Heart right ventricle (tissue), 16 donors: ENCODE data around the gene AUP1. TPM values are rescaled to one million over a fixed set of nuclear protein-coding genes. Genes with fewer than 3 reads are reported as not detected.

Experiments
- ATAC-seq, 8 donors: fragments of 200-7000 bp; cut with Tn5 transposase; one replicate each; pipeline ENCODE4 v1.9.1; 2020; ENCODE audit warnings: mild to moderate bottlenecking in 8 of 8, moderate library complexity in 8 of 8, moderate number of reproducible peaks in 1 of 8
- DNase-seq, 2 donors: peaks; one replicate each; pipeline ENCODE4 v3.0.0-alpha.2; 2020
- H3K27ac ChIP-seq, 10 donors: fragments of 200-600 bp; sonication (generic) in 2 of 10; one replicate each; pipeline versions ENCODE4 v1.5.0 to v1.8.0; 2020 to 2022; ENCODE audit warnings: mild to moderate bottlenecking in 3 of 10
- H3K27me3 ChIP-seq, 7 donors: fragments of 200-600 bp; one replicate each; pipeline ENCODE4 v1.8.0; 2021 to 2022; ENCODE audit warnings: mild to moderate bottlenecking in 2 of 7
- H3K36me3 ChIP-seq, 9 donors: fragments of 200-600 bp; sonication (generic) in 1 of 9; one replicate each; pipeline versions ENCODE4 v1.5.0 to v1.8.0; 2020 to 2022; ENCODE audit warnings: mild to moderate bottlenecking in 2 of 9
- H3K4me1 ChIP-seq, 9 donors: fragments of 200-600 bp; sonication (generic) in 1 of 9; one replicate each; pipeline versions ENCODE4 v1.5.0 to v1.8.0; 2020 to 2022; ENCODE audit warnings: mild to moderate bottlenecking in 4 of 9
- H3K4me3 ChIP-seq, 10 donors: fragments of 200-600 bp; sonication (generic) in 2 of 10; one replicate each; pipeline versions ENCODE4 v1.5.0 to v1.8.0; 2020 to 2022; ENCODE audit warnings: mild to moderate bottlenecking in 7 of 10, moderate library complexity in 2 of 10
- H3K9me3 ChIP-seq, 11 donors: fragments of 200-600 bp in 10 of 11; sonication (generic) in 2 of 11; one replicate each; pipeline versions ENCODE4 v1.5.0 to v1.8.0; 2013 to 2022; ENCODE audit warnings: mild to moderate bottlenecking in 2 of 11, control low read depth in 1 of 11, moderate library complexity in 1 of 11
- WGBS, 2 donors: extraction: QIAGEN DNeasy Blood & Tissue Kit; methylation state at CpG; one replicate each; pipeline ENCODE4 v1.1.7; 2013; ENCODE audit warnings: inconsistent platforms in 1 of 2; 5-methylcytosine and 5-hydroxymethylcytosine counted together
- intact Hi-C, 10 donors: fragments of 100-400 bp; cut with DNase I; formaldehyde crosslinking; loops; one replicate each; pipeline versions ENCODE4 v1.11.1 to v1.14.2; 2022
- polyA plus RNA-seq, 2 donors: library from polyadenylated mRNA; stranded (reverse); fragments of 200-250 nt; gene quantifications; one replicate each; pipeline ENCODE4 v1.2.3, GENCODE V29; 2013
- total RNA-seq, 10 donors: library from RNA; stranded (reverse); fragmentation: NEBNext Ultra II Directional in 3 of 10; extraction: Animal tissue kit (Norgen Biotek cat#: 25700) in 3 of 10; gene quantifications; one replicate each; pipeline versions ENCODE4 v1.2.1 to v1.2.4, GENCODE V29; 2021 to 2023
- TF ChIP-seq, protein P1 (sequence below), 9 donors: fragments of 200-600 bp; sonication (generic) in 2 of 9; IDR thresholded peaks; one replicate each; pipeline versions ENCODE4 v1.5.0 to v1.8.0; 2021 to 2022; ENCODE audit warnings: antibody characterized with exemption in 9 of 9, mild to moderate bottlenecking in 5 of 9, moderate library complexity in 1 of 9
- donor health status: Arrhythmogenic right ventricular cardiomyopathy.
- donor health status: ischemic (EF 13 %, LVEDD 7.1; RV severe dilation, severe dysfunction).
- donor health status: healthy with polysubstance abuse.
- donor health status: DM: no; HTN: yes; CAD: no.
- donor health status: DM: no; HTN: no; CAD: no.
- donor health status: ischemic (EF 25% LVEDD 6.9; RV normal size, moderate dysfunction).
- donor health status: ischemic (EF 25% LVEDD 5.7; RV mildly dilated, moderate dysfunction).
- donor health status: healthy.
- donor health status: DM: yes; HTN: yes; CAD: no.
- donor health status: Ischemic cardiomyopathy.
- donor health status: ischemic (EF 35%, LVEDD 5.7; RV mildly dilated, moderate dysfunction).
- donor health status: nonischemic (EF 11% LVEDD 7.7; RV severe dilation, severe dysfunction).
- donor health status: DM: yes; HTN: yes; CAD: no.
- donor health status: PGD.
- donor health status: ischemic (EF 29% LVEDD 5.4; RV normal size, mild dysfunction).
- donor health status: nonischemic (EF 23%, LVEDD 6.1; RV moderate dilation, normal function).

Gene AUP1
- total and polyA plus RNA-seq, 12 donors: 31.4 to 163 (median 42.9) TPM

DNA sequence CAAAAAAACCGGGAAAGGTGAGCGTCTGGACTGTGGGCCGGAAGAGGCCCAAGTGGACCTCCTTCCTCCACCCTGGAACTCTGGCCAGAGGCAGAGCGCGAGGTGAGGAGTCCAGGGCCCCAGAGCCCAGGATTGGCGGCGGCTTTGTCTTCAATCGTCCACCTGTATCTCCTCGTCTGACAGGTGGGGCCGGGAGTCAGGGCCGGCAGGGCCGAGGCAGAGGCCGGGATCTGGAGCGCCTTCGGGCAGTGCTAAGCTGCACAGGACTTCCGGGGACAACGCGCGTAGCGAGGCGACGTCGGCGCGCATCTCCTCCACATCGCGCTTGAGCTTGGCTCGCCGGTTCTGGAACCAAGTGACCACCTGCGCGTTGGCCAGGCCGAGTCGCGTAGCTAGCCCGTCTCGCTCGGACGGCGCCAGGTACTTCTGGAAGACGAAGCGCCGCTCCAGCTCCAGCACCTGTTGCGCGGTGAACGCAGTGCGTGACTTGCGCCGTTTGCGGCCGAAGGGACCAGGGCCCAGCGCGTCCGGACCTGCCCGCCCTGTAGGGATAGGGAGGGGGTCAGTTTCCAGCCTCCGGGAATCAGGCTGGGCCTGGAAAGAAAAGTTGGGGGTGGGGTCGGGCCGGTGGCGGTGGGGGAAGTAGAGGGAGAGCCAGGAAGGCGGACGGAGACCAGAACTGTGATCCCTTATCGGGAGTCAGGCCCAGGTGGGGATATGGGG, 31.6 kb downstream of the AUP1 start:
- TF ChIP-seq, protein P1, sequence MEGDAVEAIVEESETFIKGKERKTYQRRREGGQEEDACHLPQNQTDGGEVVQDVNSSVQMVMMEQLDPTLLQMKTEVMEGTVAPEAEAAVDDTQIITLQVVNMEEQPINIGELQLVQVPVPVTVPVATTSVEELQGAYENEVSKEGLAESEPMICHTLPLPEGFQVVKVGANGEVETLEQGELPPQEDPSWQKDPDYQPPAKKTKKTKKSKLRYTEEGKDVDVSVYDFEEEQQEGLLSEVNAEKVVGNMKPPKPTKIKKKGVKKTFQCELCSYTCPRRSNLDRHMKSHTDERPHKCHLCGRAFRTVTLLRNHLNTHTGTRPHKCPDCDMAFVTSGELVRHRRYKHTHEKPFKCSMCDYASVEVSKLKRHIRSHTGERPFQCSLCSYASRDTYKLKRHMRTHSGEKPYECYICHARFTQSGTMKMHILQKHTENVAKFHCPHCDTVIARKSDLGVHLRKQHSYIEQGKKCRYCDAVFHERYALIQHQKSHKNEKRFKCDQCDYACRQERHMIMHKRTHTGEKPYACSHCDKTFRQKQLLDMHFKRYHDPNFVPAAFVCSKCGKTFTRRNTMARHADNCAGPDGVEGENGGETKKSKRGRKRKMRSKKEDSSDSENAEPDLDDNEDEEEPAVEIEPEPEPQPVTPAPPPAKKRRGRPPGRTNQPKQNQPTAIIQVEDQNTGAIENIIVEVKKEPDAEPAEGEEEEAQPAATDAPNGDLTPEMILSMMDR (IDR thresholded peaks at IDR 0.05): no peak
- Histone ChIP-seq H3K9me3 (no peaks in the 10 kb centered on the region), H3K4me3 (peak overlapping the region in 8 of 10 donors; percentile 22 to 57 (median 38)), H3K4me1 (peaks cover 11 to 42% (median 35%) of the 10 kb centered on the region in 9 donors), H3K36me3 (peaks cover 0 to 19% (median 9%) of the 10 kb centered on the region in 9 donors), H3K27me3 (peaks cover 9 to 64% (median 62%) of the 10 kb centered on the region in 7 donors), H3K27ac (no peak overlapping the region)
- DNase-seq (peak in 1 of 2 donors; percentile 37), ATAC-seq (peak in 5 of 8 donors; percentile 7 to 22 (median 16))
- WGBS, 2 donors: 2 to 4% methylated on average over 61 of the region's 61 CpGs
- intact Hi-C loops: no loop called here

DNA sequence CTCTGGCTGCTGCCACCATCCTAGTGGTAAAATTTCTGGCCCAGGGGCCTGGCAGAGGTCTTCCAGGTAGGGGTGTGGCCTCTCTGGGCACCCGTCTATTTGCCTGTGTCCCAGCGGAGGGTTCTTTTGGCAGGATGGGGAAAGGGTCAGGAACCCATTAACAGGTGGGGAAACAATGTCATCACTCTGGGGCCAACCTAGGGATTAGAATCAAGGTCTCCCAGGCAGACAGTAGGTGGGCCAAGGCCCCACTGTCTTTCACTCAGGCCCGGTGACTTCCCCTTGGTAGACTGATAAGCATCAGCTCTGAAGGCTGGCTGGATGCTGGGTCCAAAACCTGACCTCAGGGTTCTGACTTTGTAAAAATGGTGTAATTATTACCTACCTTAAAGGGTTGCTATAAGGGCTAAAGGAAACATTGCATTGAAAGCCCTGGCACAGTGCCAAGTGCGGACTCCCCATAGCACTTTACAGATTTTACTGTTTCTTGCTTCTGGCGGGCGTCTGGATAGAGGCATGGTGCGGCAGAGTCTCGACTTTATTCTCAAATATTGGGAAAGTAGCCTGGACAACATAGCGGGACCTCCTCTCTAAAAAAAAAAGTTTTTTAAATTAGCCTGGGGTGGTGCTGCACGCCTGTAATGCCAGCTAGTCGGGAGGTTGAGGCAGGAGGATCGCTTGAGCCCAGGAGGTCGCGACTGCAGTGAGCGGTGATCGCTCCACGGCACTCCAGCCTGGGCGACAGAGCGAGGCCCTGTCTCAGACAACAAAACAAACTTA, 32.3 kb downstream of the AUP1 start:
- no peak for DNase-seq
- no peaks in the 10 kb centered on the region for H3K9me3 ChIP-seq
- intact Hi-C loops: no loop called here
- peaks cover 11 to 34% (median 29%) of the 10 kb centered on the region in 9 donors for H3K4me1 ChIP-seq
- TF ChIP-seq, protein P1 (IDR thresholded peaks at IDR 0.05): no peak
- peak overlapping the region in 7 of 10 donors; percentile 22 to 57 (median 40) for H3K4me3 ChIP-seq
- WGBS, 2 donors: 41 to 42% methylated on average over 19 of the region's 19 CpGs
- H3K36me3 ChIP-seq: peaks cover 0 to 27% (median 15%) of the 10 kb centered on the region in 9 donors
- peaks cover 9 to 56% (median 55%) of the 10 kb centered on the region in 7 donors for H3K27me3 ChIP-seq
- ATAC-seq: peak in 1 of 8 donors; percentile 3
- no peak overlapping the region for H3K27ac ChIP-seq

DNA sequence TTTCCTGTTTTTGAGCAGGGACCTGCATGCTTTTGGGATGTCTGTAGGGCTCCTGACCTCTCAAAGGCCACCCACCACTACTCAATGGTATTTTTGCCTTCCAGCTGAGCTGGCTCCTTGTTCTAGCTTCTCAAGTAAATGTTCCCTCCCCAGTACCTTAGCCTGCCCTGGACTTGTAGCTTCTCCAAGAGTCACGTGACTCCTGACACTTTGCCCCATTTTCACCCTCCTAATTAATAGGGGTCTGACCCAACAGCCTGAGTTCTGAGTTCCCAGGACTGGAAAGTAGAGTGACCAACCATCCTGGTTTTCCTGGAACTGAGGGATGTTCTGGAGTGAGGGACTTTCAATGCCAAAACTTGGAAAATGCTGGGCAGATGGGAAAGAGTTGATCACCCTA, 34.1 kb downstream of the AUP1 start:
- H3K4me1 ChIP-seq: peaks cover 11 to 31% (median 26%) of the 10 kb centered on the region in 9 donors
- H3K27ac ChIP-seq: no peak overlapping the region
- intact Hi-C loops: no loop called here
- H3K4me3 ChIP-seq: no peak overlapping the region
- WGBS, 2 donors: 89 to 90% methylated on average over 1 of the region's 1 CpG
- peaks cover 0 to 44% (median 30%) of the 10 kb centered on the region in 9 donors for H3K36me3 ChIP-seq
- DNase-seq (no peak), ATAC-seq (no peak)
- TF ChIP-seq, protein P1 (IDR thresholded peaks at IDR 0.05): no peak
- H3K27me3 ChIP-seq: peaks cover 9 to 41% (median 39%) of the 10 kb centered on the region in 7 donors
- no peaks in the 10 kb centered on the region for H3K9me3 ChIP-seq

DNA sequence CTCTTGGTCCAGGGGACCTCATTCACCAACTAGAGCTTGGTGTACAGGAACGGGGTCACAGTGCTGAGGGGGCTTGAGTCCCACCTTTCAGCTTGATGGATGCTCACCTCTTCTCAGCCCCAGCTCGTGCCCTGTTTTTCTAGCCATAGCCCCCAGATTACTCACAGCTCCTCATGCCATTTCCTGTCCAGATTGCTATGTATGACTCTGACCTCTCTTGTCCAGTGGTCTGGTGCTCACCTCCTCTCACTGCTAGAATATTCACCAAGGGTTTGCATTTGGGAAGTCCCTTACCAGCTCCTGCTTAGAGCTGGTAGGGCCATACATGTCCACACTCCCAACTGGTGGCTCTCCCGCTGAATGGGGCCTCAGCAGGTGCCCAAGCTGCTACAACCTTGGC, 36.0 kb downstream of the AUP1 start:
- no peak for DNase-seq
- TF ChIP-seq, protein P1 (IDR thresholded peaks at IDR 0.05): no peak
- peaks cover 4 to 22% (median 20%) of the 10 kb centered on the region in 7 donors for H3K27me3 ChIP-seq
- intact Hi-C loops: no loop called here
- H3K9me3 ChIP-seq: no peaks in the 10 kb centered on the region
- peaks cover 0 to 61% (median 33%) of the 10 kb centered on the region in 9 donors for H3K36me3 ChIP-seq
- H3K4me1 ChIP-seq: peaks cover 8 to 14% (median 12%) of the 10 kb centered on the region in 9 donors
- 90 to 93% methylated on average over 3 of the region's 3 CpGs for WGBS, 2 donors
- H3K27ac ChIP-seq: no peak overlapping the region
- ATAC-seq: no peak
- no peak overlapping the region for H3K4me3 ChIP-seq
